ENCODE measurements around the gene LGI4. TPM values are rescaled to one million over a fixed set of nuclear protein-coding genes. Genes with fewer than 3 reads are reported as not detected.

The LGI4 gene
- total RNA-seq, 1 experiment from 2014 or later, result not detected

DNA sequence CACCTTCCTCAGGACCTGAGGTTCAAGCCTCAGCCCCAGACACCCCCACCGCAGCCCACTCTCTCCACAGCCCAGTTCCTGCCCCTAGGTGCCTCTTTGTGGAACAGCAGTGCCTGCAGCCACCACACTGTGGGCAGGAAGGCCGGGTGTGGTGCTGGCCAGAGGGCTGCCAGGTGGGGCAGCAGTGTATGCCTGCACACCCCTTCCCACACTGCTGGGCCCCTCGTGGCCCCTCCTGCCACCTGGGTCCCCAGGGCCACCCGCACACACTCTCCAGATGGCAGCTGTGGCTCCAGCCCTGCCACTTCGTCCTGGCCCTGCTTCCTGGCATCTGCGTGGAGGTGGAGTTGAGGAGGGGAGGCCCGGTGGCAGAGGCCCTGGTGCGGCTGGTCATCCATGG, 58.2 kb downstream of the LGI4 start:
- no peak for TF ChIP-seq EZH2 (IDR thresholded peaks at IDR 0.05; ENCODE audit: borderline replicate concordance, low read depth, low read length, poor library complexity, severe bottlenecking)
- TF ChIP-seq, protein P1, sequence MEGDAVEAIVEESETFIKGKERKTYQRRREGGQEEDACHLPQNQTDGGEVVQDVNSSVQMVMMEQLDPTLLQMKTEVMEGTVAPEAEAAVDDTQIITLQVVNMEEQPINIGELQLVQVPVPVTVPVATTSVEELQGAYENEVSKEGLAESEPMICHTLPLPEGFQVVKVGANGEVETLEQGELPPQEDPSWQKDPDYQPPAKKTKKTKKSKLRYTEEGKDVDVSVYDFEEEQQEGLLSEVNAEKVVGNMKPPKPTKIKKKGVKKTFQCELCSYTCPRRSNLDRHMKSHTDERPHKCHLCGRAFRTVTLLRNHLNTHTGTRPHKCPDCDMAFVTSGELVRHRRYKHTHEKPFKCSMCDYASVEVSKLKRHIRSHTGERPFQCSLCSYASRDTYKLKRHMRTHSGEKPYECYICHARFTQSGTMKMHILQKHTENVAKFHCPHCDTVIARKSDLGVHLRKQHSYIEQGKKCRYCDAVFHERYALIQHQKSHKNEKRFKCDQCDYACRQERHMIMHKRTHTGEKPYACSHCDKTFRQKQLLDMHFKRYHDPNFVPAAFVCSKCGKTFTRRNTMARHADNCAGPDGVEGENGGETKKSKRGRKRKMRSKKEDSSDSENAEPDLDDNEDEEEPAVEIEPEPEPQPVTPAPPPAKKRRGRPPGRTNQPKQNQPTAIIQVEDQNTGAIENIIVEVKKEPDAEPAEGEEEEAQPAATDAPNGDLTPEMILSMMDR (conservative IDR thresholded peaks at IDR 0.05; ENCODE audit: low read depth, low read length), result no peak
- Histone ChIP-seq H3K9me3 (ENCODE audit: low read depth, low read length, poor library complexity, severe bottlenecking) (no peaks in the 10 kb centered on the region), H3K4me1 (ENCODE audit: insufficient read depth, low read length, poor library complexity, severe bottlenecking) (no peaks in the 10 kb centered on the region), H3K4me3 (ENCODE audit: low read depth, low read length, poor library complexity, severe bottlenecking) (no peak overlapping the region), H3K27ac (ENCODE audit: low read depth, low read length, poor library complexity, severe bottlenecking) (no peak overlapping the region), H3K36me3 (ENCODE audit: insufficient read depth, low read length, poor library complexity, severe bottlenecking) (no peaks in the 10 kb centered on the region), H3K27me3 (replicated peaks; ENCODE audit: insufficient read depth, low read depth, low read length, poor library complexity) (no peaks in the 10 kb centered on the region)
- BruUV-seq (replicated peaks), result no TSS peak
- POLR2A ChIA-PET (ENCODE audit: low non-redundant PET), result no interaction called here
- DNase-seq (ENCODE audit: low spot score), result no peak
- intact Hi-C loops (cut with micrococcal nuclease; ENCODE audit: unreplicated experiment), result no loop called here
- CTCF ChIA-PET, result no interaction called here

DNA sequence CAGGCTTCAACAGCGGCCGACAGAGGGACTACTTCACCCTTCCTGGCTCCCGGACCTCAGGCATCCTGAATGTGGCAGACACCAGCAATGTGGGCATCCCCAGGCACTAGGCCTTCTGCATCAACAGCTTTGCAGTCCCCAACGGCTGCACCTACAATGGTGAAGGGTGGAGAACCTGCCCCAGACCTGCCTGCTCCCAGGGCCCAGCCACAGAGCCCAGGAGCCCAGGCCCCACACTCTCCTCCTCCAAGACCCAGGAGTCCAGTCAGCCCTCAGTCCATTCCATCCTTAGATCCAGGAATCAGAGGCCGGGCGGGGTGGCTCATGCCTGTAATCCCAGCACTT, 58.9 kb downstream of the LGI4 start:
- ChIA-PET POLR2A (ENCODE audit: low non-redundant PET) (no interaction called here), CTCF (no interaction called here)
- Histone ChIP-seq H3K36me3 (ENCODE audit: insufficient read depth, low read length, poor library complexity, severe bottlenecking) (no peaks in the 10 kb centered on the region), H3K4me3 (ENCODE audit: low read depth, low read length, poor library complexity, severe bottlenecking) (no peak overlapping the region), H3K27me3 (replicated peaks; ENCODE audit: insufficient read depth, low read depth, low read length, poor library complexity) (no peaks in the 10 kb centered on the region), H3K9me3 (ENCODE audit: low read depth, low read length, poor library complexity, severe bottlenecking) (no peaks in the 10 kb centered on the region), H3K4me1 (ENCODE audit: insufficient read depth, low read length, poor library complexity, severe bottlenecking) (no peaks in the 10 kb centered on the region), H3K27ac (ENCODE audit: low read depth, low read length, poor library complexity, severe bottlenecking) (no peak overlapping the region)
- BruUV-seq (replicated peaks), result no TSS peak
- no peak for DNase-seq (ENCODE audit: low spot score)
- intact Hi-C loops (cut with micrococcal nuclease; ENCODE audit: unreplicated experiment), result no loop called here
- TF ChIP-seq EZH2 (IDR thresholded peaks at IDR 0.05; ENCODE audit: borderline replicate concordance, low read depth, low read length, poor library complexity, severe bottlenecking), result no peak
- TF ChIP-seq, protein P1 (conservative IDR thresholded peaks at IDR 0.05; ENCODE audit: low read depth, low read length), result no peak

DNA sequence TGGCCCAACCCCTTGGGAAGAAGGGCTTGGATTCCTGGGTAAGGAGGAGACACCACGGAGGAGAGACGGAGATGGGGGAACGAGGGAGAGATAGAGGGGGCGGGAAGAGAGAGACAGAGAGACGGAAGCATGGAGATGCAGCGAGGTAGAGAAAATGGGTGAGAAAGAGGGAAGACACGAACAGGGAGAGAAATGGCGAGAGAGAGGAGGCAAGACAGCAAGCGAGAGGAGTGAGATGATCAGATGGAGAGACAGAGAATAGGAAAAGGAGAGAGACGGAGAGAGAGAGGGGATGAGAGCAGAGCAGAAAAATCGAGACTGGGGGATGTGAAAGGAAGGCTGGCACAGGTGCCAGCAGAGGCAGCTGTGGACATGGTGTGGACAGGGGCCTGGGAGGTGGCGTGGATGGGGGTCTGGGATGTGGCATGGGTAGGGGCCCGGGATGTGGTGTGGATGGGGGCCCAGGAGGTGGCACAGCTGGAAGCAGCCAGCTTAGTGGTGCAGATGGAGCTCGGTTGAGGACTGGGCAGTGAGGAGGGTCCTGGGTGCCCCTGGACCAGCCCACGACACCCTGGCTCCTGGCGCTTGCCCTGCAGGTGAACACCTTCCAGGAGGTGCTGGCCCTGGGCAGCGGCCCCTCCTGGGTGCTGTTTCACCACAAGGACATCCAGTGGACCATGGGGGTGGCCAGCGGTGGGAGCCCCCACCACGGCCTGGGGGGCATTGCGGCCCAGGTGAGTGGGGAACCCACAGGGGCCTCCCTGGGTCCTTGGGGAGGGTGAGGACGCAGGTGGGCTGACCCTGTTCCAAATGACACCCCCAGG, 59.4 kb downstream of the LGI4 start:
- BruUV-seq (replicated peaks), result no TSS peak
- DNase-seq (ENCODE audit: low spot score), result no peak
- POLR2A ChIA-PET (ENCODE audit: low non-redundant PET), result no interaction called here
- intact Hi-C loops (cut with micrococcal nuclease; ENCODE audit: unreplicated experiment), result no loop called here
- Histone ChIP-seq H3K9me3 (ENCODE audit: low read depth, low read length, poor library complexity, severe bottlenecking) (peaks cover 3% of the 10 kb centered on the region), H3K4me3 (ENCODE audit: low read depth, low read length, poor library complexity, severe bottlenecking) (no peak overlapping the region), H3K4me1 (ENCODE audit: insufficient read depth, low read length, poor library complexity, severe bottlenecking) (no peaks in the 10 kb centered on the region), H3K36me3 (ENCODE audit: insufficient read depth, low read length, poor library complexity, severe bottlenecking) (no peaks in the 10 kb centered on the region), H3K27ac (ENCODE audit: low read depth, low read length, poor library complexity, severe bottlenecking) (no peak overlapping the region), H3K27me3 (replicated peaks; ENCODE audit: insufficient read depth, low read depth, low read length, poor library complexity) (no peaks in the 10 kb centered on the region)
- CTCF ChIA-PET, result no interaction called here
- TF ChIP-seq EZH2 (IDR thresholded peaks at IDR 0.05; ENCODE audit: borderline replicate concordance, low read depth, low read length, poor library complexity, severe bottlenecking), result no peak
- TF ChIP-seq, protein P1 (conservative IDR thresholded peaks at IDR 0.05; ENCODE audit: low read depth, low read length), result no peak

Other genes with a start within 250 kb of the LGI4 start
- gene ZNF30, start 208.2 kb downstream of the LGI4 start, total RNA-seq (2021), result 5.0 and 5.2 TPM in 2 replicates
- 15.4 and 15.5 TPM in 2 replicates for gene ZNF792, start 170.8 kb downstream of the LGI4 start, total RNA-seq (2021)
- gene GRAMD1A, start 134.7 kb downstream of the LGI4 start, total RNA-seq (2021), result 87.3 and 101 TPM in 2 replicates
- 2.0 and 2.3 TPM in 2 replicates for gene SCN1B, start 104.6 kb downstream of the LGI4 start, total RNA-seq (2021)
- not detected in 2 replicates for gene HPN, start 93.3 kb downstream of the LGI4 start, total RNA-seq (2021)
- gene FXYD3, start 19.2 kb downstream of the LGI4 start, total RNA-seq (2021), result not detected in 2 replicates
- 0.98 TPM in 1 of 2 replicates, not detected in the other for gene FXYD1, start 3.8 kb upstream of the LGI4 start, total RNA-seq (2021)
- gene FXYD7, start 8.2 kb upstream of the LGI4 start, total RNA-seq (2021), result 0.56 and 0.85 TPM in 2 replicates
- 12.7 and 13.6 TPM in 2 replicates for gene FXYD5, start 19.7 kb upstream of the LGI4 start, total RNA-seq (2021)
- gene FAM187B, start 93.7 kb upstream of the LGI4 start, total RNA-seq (2021), result not detected in 2 replicates
- gene LSR, start 113.9 kb upstream of the LGI4 start, total RNA-seq (2021), result 1.9 and 2.9 TPM in 2 replicates
- gene USF2, start 133.9 kb upstream of the LGI4 start, total RNA-seq (2021), result 82.0 and 90.8 TPM in 2 replicates
- gene HAMP, start 147.5 kb upstream of the LGI4 start, total RNA-seq (2021), result 0.28 and 0.37 TPM in 2 replicates
- gene MAG, start 157.1 kb upstream of the LGI4 start, total RNA-seq (2021), result not detected in 2 replicates
- not detected in 2 replicates for gene CD22, start 194.1 kb upstream of the LGI4 start, total RNA-seq (2021)
- gene FFAR1, start 212.8 kb upstream of the LGI4 start, total RNA-seq (2021), result not detected in 2 replicates
- 0.15 TPM in 1 of 2 replicates, not detected in the other for gene FFAR3, start 223.4 kb upstream of the LGI4 start, total RNA-seq (2021)
- gene GPR42, start 236.0 kb upstream of the LGI4 start, total RNA-seq (2021), result not detected in 2 replicates

Measured in A673 (cell line).